Inflammatory macrophage (primary cell): Measurements from ENCODE around the gene BMERB1.
"Not testable (repeated sequence)": the region's sequence is repeated elsewhere in the genome, so short reads cannot be mapped to it uniquely, and the experiment has no call there.

Source experiments
- DNase-seq, 2 donors: peaks; one replicate each; pipeline ENCODE4 v3.0.0-alpha.2; 2020 to 2022
- total RNA-seq, 18 experiments: gene quantifications; one replicate each; lab custom pipeline; 2026; ENCODE audit warnings: mixed read lengths in 6 of 18, inconsistent platforms in 2 of 18; lab: John Stamatoyannopoulos, UW

Gene BMERB1
- total RNA-seq: 1.2 to 5.6 (median 3.0) reads per million in 18 experiments

GRCh38 chr16:15434425-15435215, at the start of gene BMERB1:
Gene BMERB1 (plus strand): TSS chr16:15434588. CDS start chr16:15434654, 66 bp downstream.
- DNase-seq: peak; percentile 24 to 49

- not testable (repeated sequence) for DNase-seq
Observed at GRCh38 chr16:15388060-15388459, 46.3 kb upstream of the BMERB1 start.

- not testable (repeated sequence) for DNase-seq
Observed at GRCh38 chr16:15389916-15390315, 44.5 kb upstream of the BMERB1 start.

GRCh38 chr16:15393025-15393424, 41.4 kb upstream of the BMERB1 start:
- DNase-seq: not testable (repeated sequence)

GRCh38 chr16:15395631-15396508, 38.5 kb upstream of the BMERB1 start, which contains the start of gene MPV17L:
Gene MPV17L (plus strand): TSS chr16:15395754. CDS start chr16:15395898, 144 bp downstream.
- peak; percentile 51 to 61 for DNase-seq

- DNase-seq: not testable (repeated sequence)
Observed at GRCh38 chr16:15396509-15396829, 37.9 kb upstream of the BMERB1 start.

GRCh38 chr16:15396948-15397594, 37.3 kb upstream of the BMERB1 start:
- DNase-seq: no peak

GRCh38 chr16:15398618-15399316, 35.6 kb upstream of the BMERB1 start:
- DNase-seq: no peak

- DNase-seq: no peak
Observed at GRCh38 chr16:15399317-15399716, 35.1 kb upstream of the BMERB1 start.

- not testable (repeated sequence) for DNase-seq
Observed at GRCh38 chr16:15400314-15400713, 34.1 kb upstream of the BMERB1 start.

- DNase-seq: no peak
Observed at GRCh38 chr16:15401972-15402371, 32.4 kb upstream of the BMERB1 start.

GRCh38 chr16:15403392-15403995, 30.9 kb upstream of the BMERB1 start:
- DNase-seq: peak; percentile 57 to 87

- peak; percentile 86 to 87 for DNase-seq
Observed at GRCh38 chr16:15404091-15404490, 30.3 kb upstream of the BMERB1 start.

- DNase-seq: peak; percentile 90 to 92
Observed at GRCh38 chr16:15404792-15405191, 29.6 kb upstream of the BMERB1 start.

- not testable (repeated sequence) for DNase-seq
Observed at GRCh38 chr16:15407756-15408155, 26.6 kb upstream of the BMERB1 start.

GRCh38 chr16:15409476-15409875, 24.9 kb upstream of the BMERB1 start:
- not testable (repeated sequence) for DNase-seq

- DNase-seq: no peak
Observed at GRCh38 chr16:15415511-15415985, 18.8 kb upstream of the BMERB1 start.

GRCh38 chr16:15417197-15417596, 17.2 kb upstream of the BMERB1 start:
- no peak for DNase-seq

- no peak for DNase-seq
Observed at GRCh38 chr16:15418206-15418605, 16.2 kb upstream of the BMERB1 start.

GRCh38 chr16:15421696-15422095, 12.7 kb upstream of the BMERB1 start:
- DNase-seq: not testable (repeated sequence)

- DNase-seq: no peak
Observed at GRCh38 chr16:15422222-15422621, 12.2 kb upstream of the BMERB1 start.

GRCh38 chr16:15425861-15426260, 8.5 kb upstream of the BMERB1 start:
- no peak for DNase-seq
